Vagina (tissue), 2 donors: ENCODE measurements around the gene SARS1.

Experiments used
- CTCF ChIP-seq, 3 experiments: fragments of 450-650 bp in 2 of 3; fragments of 200-600 bp in 1 of 3; sonication (generic) in 1 of 3; IDR thresholded peaks; one replicate each; pipeline ENCODE4 v1.5.1; 2017 to 2019; ENCODE audit warnings: antibody characterized with exemption in 3 of 3, mild to moderate bottlenecking in 2 of 3, moderate library complexity in 2 of 3
- POLR2A ChIP-seq, 2 donors: fragments of 450-650 bp; IDR thresholded peaks; one replicate each; pipeline ENCODE4 v1.6.1; 2017; ENCODE audit warnings: antibody characterized with exemption in 2 of 2, mild to moderate bottlenecking in 2 of 2, moderate library complexity in 2 of 2

GRCh38 chr1:109272021-109272799, 58.5 kb downstream of the SARS1 start:
- TF ChIP-seq POLR2A (IDR thresholded peaks at IDR 0.05) (no peak), CTCF (IDR thresholded peaks at IDR 0.05) (no peak)
